Amniotic epithelial cell (primary cell): ENCODE data around the gene HMGB2.

Experiments used
- DNase-seq: peaks from one replicate; pipeline ENCODE4 v3.0.0-alpha.2; 2010; ENCODE audit warnings: low read depth

Gene HMGB2

DNA sequence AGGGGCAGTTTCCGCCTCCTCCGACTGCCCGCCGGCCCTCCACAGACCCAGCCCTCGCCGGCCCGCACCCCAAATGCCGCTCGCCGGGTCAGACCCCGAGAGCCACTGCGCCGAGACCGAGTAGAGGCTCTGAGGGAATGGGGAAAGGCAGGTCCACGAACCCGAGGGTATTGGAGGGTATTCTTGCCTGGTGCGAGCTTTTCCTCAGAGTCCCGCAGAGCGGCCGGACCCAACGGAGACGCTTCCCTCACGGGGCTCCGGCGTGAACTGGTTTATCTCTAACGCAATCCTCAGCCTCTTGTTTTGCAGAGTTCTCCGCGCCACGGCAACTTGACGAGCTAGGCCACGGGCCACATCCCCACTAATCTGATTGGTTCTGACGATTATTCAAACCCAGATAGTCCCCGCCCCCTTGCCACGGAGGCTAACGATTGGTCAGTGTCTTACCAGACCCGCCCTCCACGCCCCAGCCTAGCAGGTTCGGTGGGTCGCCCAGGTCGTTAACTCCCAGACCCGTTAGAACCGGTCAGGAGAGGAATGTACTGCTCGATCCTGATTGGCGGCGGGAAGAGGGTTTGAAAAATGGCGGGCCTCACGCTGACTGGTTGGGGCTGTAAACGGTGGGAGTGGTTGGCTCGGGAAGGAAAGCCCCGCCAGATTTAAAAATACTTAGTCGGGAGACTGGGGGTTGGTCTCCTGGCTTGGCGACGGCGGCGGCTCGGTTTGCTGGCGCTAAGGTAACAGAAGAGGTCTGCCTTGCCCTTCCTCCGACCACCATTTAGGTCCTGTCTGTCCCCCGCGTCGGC, at the start of gene HMGB2:
Gene HMGB2 (minus strand): TSS at position 274 of the 806 bp plus-strand sequence. CDS start 709 bp downstream, outside the sequence.
- DNase-seq: peak; percentile 100

DNA sequence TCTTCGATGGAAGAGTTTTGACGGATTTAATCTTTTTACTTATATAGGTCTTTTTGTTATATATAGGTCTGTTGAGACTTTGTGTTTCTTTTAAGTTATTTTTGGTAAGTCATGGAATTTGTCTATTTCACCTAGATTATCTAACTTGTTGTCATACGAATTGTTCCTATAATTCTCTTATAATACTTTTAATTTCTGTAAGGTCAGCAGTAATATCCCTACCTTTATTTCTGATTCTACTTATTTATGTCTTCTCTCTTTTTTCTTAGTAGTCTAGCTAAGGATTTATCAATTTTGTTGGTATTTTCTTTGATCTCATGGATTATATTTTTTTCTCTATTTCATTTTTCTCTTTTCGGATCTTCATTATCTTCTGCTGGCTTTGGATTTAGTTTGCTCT, 48.2 kb upstream of the HMGB2 start:
- no peak for DNase-seq

DNA sequence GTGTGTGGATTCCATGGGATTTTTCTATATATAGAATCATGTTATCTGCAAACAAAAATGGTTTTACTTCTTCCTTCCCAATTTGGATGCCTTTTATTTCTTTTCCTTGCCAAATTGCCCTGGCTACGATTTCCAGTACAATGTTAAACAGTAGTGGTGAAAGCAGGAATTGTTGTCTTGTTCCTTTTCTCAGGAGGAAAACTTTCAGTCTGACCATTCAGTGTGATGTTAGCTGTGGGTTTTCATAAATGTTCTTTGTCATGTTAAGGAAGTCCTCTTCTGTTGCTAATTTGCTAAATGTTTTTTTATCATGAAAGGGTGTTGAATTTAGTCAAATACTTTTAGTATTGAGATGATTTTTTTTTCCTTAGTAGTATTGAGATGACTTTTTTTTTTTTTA, 47.5 kb upstream of the HMGB2 start:
- no peak for DNase-seq

DNA sequence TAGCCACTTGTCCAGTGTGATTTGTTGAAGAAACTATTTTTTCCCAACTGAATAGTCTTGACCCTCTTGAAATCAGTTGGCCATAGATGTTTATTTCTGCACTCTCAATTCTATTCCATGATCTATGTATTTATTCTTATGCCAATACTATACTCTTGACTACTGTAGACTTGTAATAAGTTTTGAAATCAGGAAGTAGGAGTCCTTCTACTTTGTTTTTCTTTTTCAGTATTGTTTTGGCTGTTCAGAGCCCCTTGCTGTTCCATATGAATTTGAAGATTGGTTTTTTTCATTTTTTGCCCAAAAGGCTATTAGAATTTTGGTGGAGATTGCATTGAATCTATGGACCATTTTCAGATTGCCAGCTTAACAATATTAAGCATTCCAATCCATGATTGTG, 46.8 kb upstream of the HMGB2 start:
- DNase-seq: no peak

DNA sequence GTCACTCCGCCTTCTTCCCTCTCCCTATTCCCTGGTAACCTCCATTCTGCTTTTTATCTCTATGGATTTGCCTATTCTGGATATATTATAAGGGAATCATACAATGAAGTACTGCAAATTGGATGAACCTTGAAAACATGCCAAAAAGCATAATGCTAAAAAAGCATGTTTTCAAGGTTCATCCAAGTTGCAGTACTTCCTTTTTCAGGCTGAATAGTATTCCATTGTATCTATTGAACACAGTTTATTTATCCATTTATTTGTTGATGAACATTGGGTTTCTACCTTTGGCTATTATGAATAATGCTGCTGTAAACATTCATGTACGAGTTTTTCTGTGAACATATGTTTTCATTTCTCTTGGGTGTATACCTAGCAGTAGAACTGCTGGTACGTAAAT, 45.8 kb upstream of the HMGB2 start:
- no peak for DNase-seq

DNA sequence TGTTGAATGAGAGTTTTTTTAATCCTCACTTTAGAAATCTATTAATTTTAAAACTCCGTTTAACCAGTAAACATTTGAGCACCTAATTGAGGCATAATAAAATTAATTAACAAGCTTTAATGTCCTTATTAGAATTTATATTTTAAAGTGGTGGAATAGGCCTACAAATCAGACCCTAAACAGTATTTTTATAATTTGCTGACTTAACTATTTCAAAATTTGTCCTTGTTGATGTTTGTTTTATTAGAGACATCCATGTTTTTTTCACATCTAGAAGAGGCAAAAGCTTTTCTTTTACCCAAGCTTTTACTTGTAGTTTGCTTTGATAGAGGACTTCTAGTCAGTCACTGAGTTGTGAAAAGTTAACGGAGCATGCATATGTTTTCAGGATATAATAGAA, 40.4 kb upstream of the HMGB2 start:
- no peak for DNase-seq

DNA sequence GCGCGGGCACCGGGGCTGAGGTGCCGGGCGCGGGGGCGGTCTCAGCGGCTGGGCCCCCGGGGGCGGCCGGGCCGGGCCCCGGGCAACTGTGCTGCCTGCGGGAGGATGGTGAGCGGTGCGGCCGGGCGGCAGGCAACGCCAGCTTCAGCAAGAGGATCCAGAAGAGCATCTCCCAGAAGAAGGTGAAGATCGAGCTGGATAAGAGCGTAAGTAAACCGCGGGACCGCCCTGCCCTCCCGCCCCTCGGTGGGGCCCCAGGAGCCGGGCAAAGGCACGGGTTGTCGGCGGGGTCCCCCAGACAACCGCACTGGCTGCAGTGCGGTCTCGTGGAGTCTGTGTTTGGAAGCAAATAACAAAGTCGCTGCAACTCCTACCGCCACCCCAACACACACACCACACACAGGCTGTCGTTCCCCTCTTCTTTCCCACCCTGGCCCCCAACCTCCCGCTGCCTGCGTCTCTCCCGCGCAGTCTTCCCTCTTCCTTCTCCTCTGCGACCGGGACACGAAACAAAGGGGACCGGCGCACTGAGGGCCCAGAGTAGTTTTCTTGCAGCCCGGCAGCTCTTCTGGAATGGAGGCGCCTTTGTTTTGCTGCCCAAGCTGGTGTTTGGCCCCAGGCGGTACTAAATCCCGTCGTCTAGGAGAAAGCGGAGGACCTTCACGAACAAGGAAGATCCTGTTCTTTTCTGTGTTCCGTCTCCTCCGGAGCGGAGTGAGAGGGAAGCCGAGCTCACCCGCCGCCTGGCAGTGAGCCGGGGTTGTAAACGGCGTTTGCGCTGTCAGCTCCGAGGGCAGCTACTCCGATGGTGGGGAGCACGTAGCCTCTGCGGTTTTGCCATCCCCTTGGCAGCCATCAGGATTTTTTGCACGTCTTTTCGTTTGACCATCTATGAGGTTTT, 37.4 kb upstream of the HMGB2 start:
- DNase-seq: peak; percentile 68

DNA sequence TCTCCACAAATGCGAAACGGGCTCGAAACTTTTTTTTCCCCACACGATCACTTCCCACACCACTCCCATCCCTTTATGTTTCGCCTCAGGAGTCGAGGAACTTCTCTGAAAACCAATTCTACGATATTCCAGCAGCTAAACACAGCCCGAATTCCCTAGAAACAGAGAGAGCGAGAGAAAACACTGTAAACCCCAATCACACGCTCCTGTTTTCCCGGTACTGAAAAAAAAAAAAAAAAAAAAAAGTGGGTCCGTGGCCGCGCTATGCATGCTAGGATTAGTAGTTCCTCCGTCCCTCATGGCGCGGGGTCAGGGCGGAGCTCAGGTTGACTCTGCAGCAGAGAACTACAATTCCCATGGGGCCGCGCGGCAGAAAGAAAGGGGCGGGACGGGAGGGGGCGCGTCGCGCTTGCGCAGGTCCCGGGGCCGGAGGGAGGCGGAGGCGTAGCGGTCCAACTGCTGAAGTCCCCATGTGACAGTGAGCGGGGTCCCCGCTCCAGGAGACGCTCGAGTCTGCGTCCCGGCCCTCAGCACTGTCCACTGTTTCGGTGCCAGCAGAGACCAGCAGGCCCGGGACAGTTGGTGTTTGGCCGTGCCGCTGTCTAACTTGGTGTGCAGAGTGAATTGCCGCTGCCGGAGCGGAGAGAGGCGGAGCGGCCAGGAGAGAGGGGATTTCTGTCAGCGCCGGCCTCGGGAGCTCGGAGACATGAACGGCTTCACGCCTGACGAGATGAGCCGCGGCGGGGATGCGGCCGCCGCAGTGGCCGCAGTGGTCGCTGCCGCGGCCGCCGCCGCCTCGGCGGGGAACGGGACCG, 36.5 kb upstream of the HMGB2 start, which contains the start of gene SAP30:
Gene SAP30 (plus strand): TSS at position 478 of the 815 bp plus-strand sequence. CDS start 229 bp downstream, at position 707.
- DNase-seq: peak; percentile 96

DNA sequence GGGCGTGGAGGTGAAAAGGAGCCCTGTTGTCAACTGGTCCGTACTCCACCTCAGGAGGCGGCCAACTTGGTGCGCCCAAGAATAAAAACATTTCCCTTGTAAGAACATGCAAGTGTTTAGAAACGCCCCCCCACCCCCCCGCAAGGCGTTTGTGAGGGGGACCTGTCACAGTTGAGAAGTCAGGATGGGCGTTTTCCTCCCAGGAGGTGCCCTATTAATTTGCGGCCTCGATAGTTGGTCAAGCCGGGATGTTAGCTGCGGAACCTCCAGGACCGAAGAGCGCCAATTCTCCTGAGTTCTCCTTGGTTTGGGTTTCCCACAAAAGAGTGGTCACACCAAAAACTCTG, 35.9 kb upstream of the HMGB2 start:
- DNase-seq: no peak

DNA sequence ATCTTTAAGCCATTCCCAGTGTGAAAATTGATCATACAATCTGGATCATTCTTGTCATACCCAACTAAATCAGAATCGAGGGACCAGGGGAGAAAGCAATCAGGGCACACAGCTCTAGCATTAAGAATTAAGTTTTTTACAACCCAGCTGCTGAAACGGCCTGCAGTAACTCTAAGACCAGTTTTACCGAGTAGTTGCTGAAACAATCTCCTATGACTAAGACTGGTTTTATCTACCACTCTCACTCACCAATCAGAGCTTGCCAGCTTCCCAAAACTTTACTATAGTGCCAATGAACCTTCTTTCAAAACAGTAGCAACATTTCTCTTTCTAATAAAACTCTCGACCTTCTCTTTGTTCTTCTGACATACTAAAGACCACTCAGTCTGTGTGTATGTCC, 33.8 kb upstream of the HMGB2 start:
- DNase-seq: peak; percentile 32

DNA sequence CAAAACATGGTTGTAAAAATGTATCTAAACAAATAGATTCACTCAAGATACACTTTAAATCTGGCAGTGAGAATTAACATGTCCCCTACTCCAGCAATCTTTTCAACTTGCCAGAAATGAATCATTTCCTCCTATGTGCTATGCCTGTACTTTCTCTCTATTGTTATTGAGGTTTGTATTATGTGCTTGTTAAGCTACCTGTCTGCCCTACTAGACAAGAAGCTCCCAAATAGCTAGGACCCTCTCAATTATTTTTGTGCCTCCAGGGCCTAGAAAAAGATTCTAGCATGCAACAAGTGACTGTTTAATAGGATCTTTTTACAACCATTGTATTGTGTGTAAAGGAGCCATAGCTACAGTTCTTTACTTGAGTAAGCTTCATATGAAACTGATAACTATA, 33.1 kb upstream of the HMGB2 start:
- DNase-seq: peak; percentile 5

DNA sequence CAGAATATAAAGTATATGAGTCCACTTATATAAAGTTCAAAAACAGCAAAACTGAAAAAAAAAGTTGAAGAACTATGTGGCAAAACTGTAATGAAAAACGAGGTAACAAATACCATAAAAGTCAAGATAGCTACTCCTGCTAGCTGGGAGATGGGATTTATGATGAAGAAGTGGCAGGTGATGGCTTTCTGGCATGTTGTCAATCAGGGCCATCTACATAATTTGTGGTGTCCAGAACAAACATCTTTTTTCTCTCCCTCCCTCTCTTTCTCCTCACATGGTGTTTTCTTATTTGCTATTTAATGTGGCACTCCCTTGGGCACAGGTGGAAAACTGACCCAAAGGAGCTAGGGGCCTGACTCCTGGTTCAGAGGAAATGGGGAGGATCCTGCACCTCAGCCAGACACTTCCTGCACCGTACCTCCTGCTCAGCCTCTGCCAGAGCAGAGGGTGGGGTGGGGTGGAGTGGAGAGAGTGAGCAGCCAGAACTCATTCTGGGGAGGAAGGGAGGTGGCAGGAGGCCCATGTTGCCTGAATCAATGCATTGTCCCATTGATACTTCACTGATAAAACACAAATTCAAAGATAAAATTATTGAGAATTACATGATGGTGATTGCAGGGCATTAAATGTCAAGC, 31.3 kb upstream of the HMGB2 start:
- DNase-seq: no peak

DNA sequence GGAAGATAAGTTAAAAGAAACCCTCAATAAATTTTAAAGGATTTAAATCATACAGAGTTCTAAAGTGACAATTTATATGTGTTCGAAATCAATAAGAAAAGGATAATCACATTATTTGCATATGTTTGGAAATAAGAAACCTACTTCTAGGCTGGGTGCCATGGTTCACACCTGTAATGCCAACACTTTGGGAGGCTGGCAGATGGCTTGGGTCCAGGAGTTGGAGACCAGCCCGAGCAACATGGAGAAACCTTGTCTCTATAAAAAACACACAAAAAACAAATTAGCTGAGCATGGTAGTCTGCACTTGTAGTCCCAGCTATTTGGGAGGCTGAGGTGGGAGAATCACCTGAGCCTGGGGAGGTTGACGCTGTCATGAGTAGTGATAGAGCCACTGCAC, 28.5 kb upstream of the HMGB2 start:
- no peak for DNase-seq

DNA sequence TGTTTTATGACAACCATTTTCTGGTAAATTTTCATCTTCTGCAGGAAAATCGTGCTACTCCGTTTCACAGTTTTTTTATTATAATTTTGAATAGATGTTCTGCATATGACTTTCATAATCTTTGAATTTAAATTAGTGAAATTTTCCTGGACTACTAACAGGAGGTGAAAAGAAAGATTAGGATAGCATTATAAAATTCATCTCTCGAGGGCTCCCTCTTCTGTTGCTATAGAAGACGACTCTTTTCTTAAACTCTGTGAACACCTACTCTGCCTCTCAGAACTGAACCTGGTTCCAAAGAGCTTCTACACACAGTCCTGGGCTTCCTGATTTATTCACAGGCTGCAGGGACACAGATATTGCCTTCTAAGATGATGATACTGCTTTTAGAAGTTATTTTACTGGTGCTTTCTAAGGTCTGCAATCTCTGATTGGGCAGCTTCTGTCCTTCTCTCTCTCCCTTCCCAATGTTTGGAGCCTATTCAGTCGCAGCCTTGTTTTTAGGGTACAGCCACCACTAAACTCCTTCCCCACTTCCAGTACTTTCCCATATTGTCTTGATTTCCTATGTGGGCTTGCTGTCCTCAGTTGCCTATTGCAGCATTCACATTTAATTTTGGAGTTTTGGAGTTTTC, 26.5 kb upstream of the HMGB2 start:
- peak; percentile 7 for DNase-seq

DNA sequence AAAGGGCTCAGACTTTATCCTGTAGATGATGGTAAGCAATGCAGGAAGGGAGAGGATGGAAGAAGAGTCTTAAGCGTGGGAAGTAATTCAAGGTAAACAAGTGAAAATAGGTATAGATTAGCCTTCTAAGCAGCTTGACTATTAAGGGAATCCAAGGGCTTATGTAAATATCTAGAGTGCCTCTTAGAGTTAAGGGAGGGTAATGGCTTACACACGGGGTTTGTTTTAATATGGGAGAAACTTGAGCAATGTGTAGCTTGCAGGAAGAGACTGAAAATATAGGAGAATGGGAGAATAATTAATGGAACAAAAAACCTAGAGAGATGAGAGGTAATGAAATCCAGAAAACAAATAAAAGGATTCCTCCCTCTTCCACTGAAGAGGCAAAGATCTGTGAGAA, 23.8 kb upstream of the HMGB2 start:
- no peak for DNase-seq

DNA sequence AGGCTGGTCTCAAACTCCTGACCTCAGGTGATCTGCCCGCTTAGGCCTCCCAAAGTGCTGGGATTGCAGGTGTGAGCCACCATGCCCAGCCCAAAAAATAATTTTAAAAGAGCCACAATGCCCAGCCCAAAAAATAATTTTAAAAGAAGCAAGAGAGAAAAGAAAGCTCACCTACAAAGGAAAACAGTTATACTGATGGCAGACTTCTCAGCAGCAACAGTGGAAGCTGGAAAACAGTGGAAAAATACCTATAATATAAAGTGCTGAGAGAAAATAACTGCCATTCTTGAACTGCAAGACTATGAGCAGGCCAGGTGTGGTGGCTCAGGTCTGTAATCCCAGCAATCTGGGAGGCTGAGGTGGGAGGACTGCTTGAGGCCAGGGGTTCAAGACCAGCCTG, 13.3 kb upstream of the HMGB2 start:
- DNase-seq: no peak

DNA sequence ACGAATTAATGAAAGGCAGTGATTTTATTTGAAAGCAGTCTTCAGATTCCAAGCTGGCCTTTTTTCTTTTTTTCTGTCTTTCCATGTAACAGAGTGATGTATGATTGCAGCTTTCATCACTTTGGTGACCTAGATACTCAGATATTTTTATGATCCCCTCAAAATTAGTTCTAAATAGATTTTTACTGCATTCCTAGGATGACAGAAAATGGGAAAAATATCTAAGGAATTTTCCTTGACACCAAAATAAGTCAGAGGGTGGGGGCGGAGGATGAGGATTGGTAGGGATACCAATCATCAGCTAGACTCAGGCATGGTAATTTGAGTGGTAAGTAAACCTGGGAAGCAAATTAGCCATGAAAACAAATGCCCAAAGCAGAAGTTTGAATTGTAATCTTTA, 11.9 kb upstream of the HMGB2 start:
- peak; percentile 52 for DNase-seq

DNA sequence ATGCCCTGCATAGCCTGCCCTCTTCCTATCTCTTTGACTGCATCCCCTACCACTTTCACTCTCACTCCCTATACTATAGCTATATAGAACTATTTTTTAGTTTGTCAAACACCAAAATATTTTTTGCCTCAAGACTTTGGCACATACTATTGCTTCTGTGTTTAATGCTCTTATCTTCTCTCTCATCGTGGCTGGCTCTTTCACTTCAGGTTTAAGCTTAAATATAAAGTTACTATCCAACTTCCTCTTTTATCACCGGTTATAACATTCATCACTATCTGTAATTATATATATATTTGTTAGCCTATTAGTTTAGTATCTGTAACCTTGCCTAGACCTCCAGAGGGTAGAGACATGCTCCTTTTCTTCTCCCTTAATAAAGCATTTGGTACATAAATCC, 11.5 kb upstream of the HMGB2 start:
- no peak for DNase-seq

DNA sequence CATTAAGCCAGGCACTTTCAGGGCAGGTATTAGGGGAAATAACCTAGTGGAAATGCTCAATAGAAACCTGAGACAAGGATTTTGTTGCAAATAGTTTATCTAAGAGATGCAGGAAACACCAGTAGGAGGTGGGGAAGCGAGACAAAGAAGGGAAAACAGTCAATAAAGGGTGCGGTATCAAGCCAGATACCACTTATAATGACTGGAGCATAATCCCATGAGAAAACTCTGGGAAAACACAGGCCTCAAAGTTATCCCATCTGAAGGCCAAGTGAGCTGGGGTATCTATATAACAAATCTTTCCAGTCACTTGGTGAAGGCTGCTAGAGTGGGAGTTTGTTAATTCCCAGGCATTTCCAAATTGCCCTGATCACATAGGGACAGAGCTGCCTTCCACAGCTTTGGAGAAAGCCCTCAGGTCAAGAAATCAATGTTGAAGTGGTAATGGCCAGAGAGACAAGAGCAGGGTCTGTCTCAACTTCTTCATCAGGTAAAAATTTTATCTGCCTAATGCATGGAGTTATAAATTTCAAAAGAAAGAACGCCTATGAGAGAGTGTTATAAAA, 9.8 kb upstream of the HMGB2 start:
- DNase-seq: no peak

DNA sequence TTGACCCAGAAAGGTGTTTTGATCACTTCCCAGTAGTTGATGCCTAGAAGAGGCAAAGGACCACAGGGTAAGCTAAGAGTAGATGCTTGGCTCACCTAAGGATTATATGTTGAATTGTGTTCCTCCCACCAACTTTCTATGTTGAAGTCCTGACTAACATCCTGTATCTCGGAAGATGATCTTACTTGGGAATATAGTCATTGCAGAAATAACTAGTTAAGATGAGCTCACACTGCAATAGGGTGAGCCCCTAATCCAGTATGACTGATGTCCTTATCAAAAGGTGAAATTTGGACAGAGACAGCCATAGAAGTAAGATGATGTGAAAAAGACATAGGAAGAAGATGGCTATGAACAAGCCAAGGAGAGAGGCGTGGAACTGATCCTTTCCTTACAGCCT, 3.3 kb upstream of the HMGB2 start:
- no peak for DNase-seq
